GM19328 (cell line): ENCODE data around the gene YY1AP1.
"Not testable (repeated sequence)": the region's sequence is repeated elsewhere in the genome, so short reads cannot be mapped to it uniquely, and the experiment has no call there.

ENCODE experiments used
- ATAC-seq: cut with Tn5 transposase; IDR thresholded peaks from one replicate; pipeline ENCODE4 v1.9.1; 2021; ENCODE audit warnings: mild to moderate bottlenecking, moderate library complexity; ENCODE audit not compliant: unreplicated experiment

YY1AP1 gene

DNA sequence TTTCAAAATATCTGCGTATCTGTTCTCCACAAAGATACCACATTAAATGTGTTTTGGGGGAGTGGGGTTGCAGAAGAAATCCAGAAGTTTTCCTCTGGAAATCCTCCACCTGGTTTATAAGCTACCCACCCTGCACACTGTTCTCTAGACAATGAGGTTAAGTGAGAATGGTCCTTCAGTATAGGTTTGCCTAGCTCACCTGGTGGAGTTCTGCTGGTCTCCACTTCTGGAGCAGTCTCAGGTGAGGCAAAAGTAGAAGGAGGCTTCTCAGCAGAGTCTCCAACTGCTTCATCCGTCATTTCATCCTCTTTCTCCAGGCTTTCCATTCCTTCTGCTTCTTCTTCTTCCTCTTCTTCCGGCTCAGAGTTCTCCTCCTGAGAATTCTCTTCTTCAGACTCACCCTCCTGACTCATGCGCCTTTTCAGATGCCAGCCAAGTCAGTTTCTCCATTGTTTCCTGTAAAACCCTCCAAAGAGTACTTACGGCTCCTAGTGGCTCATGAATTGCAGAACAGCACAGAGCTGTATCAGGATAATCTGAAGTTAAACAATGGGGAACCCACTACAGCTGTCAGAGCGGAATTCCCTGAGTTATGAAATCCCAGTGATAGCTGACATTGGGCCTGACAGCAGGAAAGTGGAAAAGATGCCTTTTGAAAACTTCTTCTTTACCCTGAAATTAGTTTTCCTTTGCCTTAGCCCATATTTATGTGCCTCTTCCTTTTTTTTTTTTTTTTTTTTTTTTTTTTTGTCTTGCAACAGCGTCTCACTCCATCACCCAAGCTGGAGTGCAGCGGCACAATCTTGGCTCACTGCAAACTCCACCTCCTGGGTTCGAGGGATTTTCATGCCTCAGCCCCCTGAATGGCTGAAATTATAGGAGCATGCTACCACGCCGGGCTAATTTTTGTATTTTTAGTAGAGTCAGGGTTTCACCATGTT, 40.1 kb downstream of the YY1AP1 start:
- ATAC-seq, result no peak

- ATAC-seq, result no peak
These were observed 42.3 kb downstream of the YY1AP1 start for GRCh38 chr1:155646307-155646706.

DNA sequence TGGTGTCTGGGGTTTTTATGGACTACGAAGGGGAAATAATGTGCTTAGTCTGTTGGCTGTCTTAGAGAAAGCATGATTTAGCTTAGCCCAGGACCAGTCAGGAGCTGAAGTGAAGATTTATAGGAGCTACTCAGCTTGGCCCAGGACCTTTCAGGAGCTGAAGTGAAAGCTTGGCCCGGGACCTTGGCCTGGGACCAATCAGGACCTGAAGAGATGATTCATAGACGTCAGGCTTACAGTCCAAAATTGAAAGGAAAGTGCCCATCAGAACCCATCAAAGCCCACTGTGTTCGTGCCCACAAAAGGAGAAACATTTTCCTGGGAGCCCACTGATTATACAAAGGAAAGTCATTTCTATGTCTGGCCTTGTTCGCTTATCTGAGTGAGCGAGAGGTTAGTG, 42.9 kb downstream of the YY1AP1 start:
- no peak for ATAC-seq

- ATAC-seq, result no peak
These were observed 43.5 kb downstream of the YY1AP1 start for GRCh38 chr1:155645034-155645598.

DNA sequence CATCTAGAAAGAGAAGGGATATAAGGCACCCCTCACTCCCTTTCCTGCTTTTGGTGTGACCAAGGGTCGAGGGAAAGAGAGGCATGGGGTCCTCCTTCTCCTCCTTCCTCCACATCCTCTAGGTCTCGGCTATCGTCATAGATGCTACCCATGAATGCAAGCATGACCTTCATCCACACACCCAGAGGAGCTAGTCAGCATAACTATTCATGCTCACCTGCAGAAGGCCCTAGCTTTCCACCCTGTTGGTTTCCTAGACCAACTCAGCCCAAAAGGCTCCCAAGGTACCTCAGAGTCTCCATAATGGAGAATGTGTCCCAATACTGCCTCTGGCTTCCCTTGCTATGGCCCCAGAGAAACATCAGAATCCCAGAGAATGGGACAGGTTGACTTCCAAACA, 45.3 kb downstream of the YY1AP1 start:
- no peak for ATAC-seq

- ATAC-seq, result not testable (repeated sequence)
These were observed 45.9 kb downstream of the YY1AP1 start for GRCh38 chr1:155642559-155643180.

DNA sequence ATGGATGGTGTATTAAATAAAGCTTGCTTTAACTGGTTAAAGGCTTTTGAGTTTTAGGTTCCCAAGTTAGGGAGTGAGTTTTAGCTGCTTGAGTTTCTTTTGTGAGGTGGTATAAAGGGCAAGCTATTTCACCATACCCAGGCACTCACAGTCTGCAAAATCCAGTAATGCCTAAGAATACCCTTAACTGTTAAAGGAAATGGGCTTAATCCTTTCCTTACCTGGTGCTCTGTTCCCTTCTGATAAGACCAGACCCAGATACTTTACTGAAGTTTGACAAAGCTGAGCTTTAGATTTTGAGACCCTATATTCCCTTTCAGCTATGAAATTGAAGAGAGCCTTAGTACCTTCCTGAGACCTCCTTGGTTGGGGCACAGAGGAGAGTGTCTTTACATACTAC, 48.2 kb downstream of the YY1AP1 start:
- ATAC-seq, result no peak

- ATAC-seq, result no peak
These were observed 52.0 kb downstream of the YY1AP1 start for GRCh38 chr1:155636397-155637153.

GRCh38 chr1:155626428-155626827, 62.1 kb downstream of the YY1AP1 start:
- ATAC-seq, result not testable (repeated sequence)

GRCh38 chr1:155623357-155623756, 65.2 kb downstream of the YY1AP1 start:
- ATAC-seq, result no peak

GRCh38 chr1:155622191-155622590, 66.4 kb downstream of the YY1AP1 start:
- ATAC-seq, result no peak

- ATAC-seq, result not testable (repeated sequence)
These were observed 75.3 kb downstream of the YY1AP1 start for GRCh38 chr1:155613226-155613625.

DNA sequence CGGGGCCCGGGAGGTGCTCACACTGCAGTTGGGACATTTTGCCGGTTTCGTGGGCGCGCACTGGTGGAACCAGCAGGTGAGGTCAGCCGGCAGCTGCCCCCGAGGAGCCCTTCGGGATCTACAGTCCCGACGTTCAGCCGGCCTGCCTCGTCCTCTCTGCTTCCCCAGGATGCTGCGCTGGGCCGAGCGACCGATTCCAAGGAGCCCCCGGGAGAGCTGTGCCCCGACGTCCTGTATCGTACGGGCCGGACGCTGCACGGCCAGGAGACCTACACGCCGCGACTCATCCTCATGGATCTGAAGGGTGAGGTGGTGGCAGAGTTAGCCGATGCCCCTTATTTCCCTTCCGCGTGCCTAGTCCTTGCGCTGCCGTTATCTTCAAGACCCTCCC, 78.3 kb downstream of the YY1AP1 start:
- peak; percentile 8 for ATAC-seq

- peak; percentile 89 for ATAC-seq
These were observed 78.9 kb downstream of the YY1AP1 start, which contains the start of gene MSTO1 for GRCh38 chr1:155609515-155610256. Gene MSTO1 (plus strand): TSS chr1:155610218. CDS start chr1:155610249, 31 bp downstream.
